ENCODE measurements around the gene BCL2L2. TPM values are rescaled to one million over a fixed set of nuclear protein-coding genes. Genes with fewer than 3 reads are reported as not detected.

Gene BCL2L2
- total and polyA plus RNA-seq, 2 experiments from 2014 or later: 4.3 to 20.8 TPM

GRCh38 chr14:23307146-23307530 lies 505 bp downstream of the BCL2L2 start:
- TF ChIP-seq CTCF (IDR thresholded peaks at IDR 0.05; ENCODE audit: poor library complexity): no peak
- no peak for TF ChIP-seq EZH2 (IDR thresholded peaks at IDR 0.05; ENCODE audit: borderline replicate concordance)
- TF ChIP-seq EZH2phosphoT487 (IDR thresholded peaks at IDR 0.05; ENCODE audit: low read depth, severe bottlenecking, unreplicated experiment): no peak
- 14% methylated on average over 5 of the region's 5 CpGs for WGBS (ENCODE audit: low lambda C conversion rate, missing lambda C conversion rate)
- peaks cover 60% of the 10 kb centered on the region for H3K79me2 ChIP-seq

GRCh38 chr14:23307687-23308644 lies 1.3 kb downstream of the BCL2L2 start:
- WGBS (ENCODE audit: low lambda C conversion rate, missing lambda C conversion rate): 93% methylated on average over 22 of the region's 22 CpGs
- Histone ChIP-seq H2AFZ (no peak overlapping the region), H3K9me3 (ENCODE audit: low read depth) (no peaks in the 10 kb centered on the region), H3K36me3 (replicated peaks; ENCODE audit: insufficient read depth, low read depth) (no peaks in the 10 kb centered on the region), H3K4me1 (ENCODE audit: insufficient read depth) (peaks cover 22% of the 10 kb centered on the region), H3K79me2 (peaks cover 60% of the 10 kb centered on the region), H3K27me3 (no peaks in the 10 kb centered on the region), H3K9me2 (replicated peaks; ENCODE audit: insufficient read depth) (no peaks in the 10 kb centered on the region), H3K4me3 (peak overlapping the region; percentile 88), H3K27ac (peak overlapping the region; percentile 97), H4K20me1 (ENCODE audit: insufficient read depth, poor library complexity, severe bottlenecking) (no peaks in the 10 kb centered on the region), H3K4me2 (peak overlapping the region; percentile 97)
- no peak for TF ChIP-seq EZH2phosphoT487 (IDR thresholded peaks at IDR 0.05; ENCODE audit: low read depth, severe bottlenecking, unreplicated experiment)
- TF ChIP-seq EZH2 (IDR thresholded peaks at IDR 0.05; ENCODE audit: borderline replicate concordance): no peak
- no peak for TF ChIP-seq CTCF (IDR thresholded peaks at IDR 0.05; ENCODE audit: poor library complexity)
- DNase-seq (ENCODE audit: low spot score): no peak

More at GRCh38 chr14:23307146-23307530, 505 bp downstream of the BCL2L2 start:
- H2AFZ ChIP-seq: peak overlapping the region; percentile 59
- DNase-seq (ENCODE audit: low spot score): no peak
- H3K4me3 ChIP-seq: peak overlapping the region; percentile 88
- peak overlapping the region; percentile 97 for H3K27ac ChIP-seq
- H3K27me3 ChIP-seq: no peaks in the 10 kb centered on the region
- no peaks in the 10 kb centered on the region for H3K36me3 ChIP-seq (replicated peaks; ENCODE audit: insufficient read depth, low read depth)
- peak overlapping the region; percentile 97 for H3K4me2 ChIP-seq
- no peaks in the 10 kb centered on the region for H3K9me2 ChIP-seq (replicated peaks; ENCODE audit: insufficient read depth)
- peaks cover 22% of the 10 kb centered on the region for H3K4me1 ChIP-seq (ENCODE audit: insufficient read depth)
- H3K9me3 ChIP-seq (ENCODE audit: low read depth): no peaks in the 10 kb centered on the region
- H4K20me1 ChIP-seq (ENCODE audit: insufficient read depth, poor library complexity, severe bottlenecking): no peaks in the 10 kb centered on the region

GRCh38 chr14:23308721-23309445 lies 2.2 kb downstream of the BCL2L2 start:
- Histone ChIP-seq H3K27me3 (no peaks in the 10 kb centered on the region), H3K79me2 (peaks cover 61% of the 10 kb centered on the region), H4K20me1 (ENCODE audit: insufficient read depth, poor library complexity, severe bottlenecking) (no peaks in the 10 kb centered on the region), H3K9me2 (replicated peaks; ENCODE audit: insufficient read depth) (no peaks in the 10 kb centered on the region), H3K4me3 (no peak overlapping the region), H3K36me3 (replicated peaks; ENCODE audit: insufficient read depth, low read depth) (no peaks in the 10 kb centered on the region), H3K27ac (no peak overlapping the region), H3K4me1 (ENCODE audit: insufficient read depth) (peaks cover 22% of the 10 kb centered on the region), H3K4me2 (peak overlapping the region; percentile 97), H2AFZ (no peak overlapping the region), H3K9me3 (ENCODE audit: low read depth) (no peaks in the 10 kb centered on the region)
- DNase-seq (ENCODE audit: low spot score): no peak
- no peak for TF ChIP-seq EZH2phosphoT487 (IDR thresholded peaks at IDR 0.05; ENCODE audit: low read depth, severe bottlenecking, unreplicated experiment)
- WGBS (ENCODE audit: low lambda C conversion rate, missing lambda C conversion rate): 93% methylated on average over 17 of the region's 17 CpGs

Data from hepatocyte (in vitro differentiated cells).